Cardiac muscle cell (in vitro differentiated cells and primary cell): ENCODE data around the gene BCAT1. TPM values are rescaled to one million over a fixed set of nuclear protein-coding genes. Genes with fewer than 3 reads are reported as not detected.

Source experiments
- DNase-seq, 2 donors: peaks; one replicate each; pipeline versions ENCODE4 v3.0.0 to v3.0.0-alpha.2; 2010 to 2017; ENCODE audit warnings: low read depth in 1 of 2, low spot score in 1 of 2
- H3K27ac ChIP-seq: fragments of 200-600 bp; sonication (generic); 2 replicates; pipeline ENCODE4 v1.5.1; 2016
- H3K27me3 ChIP-seq: fragments of 200-600 bp; sonication (generic); 2 replicates; pipeline ENCODE4 v1.6.0; 2016; ENCODE audit warnings: control low read depth
- H3K36me3 ChIP-seq: fragments of 200-600 bp; sonication (generic); 2 replicates; pipeline ENCODE4 v1.5.1; 2016; ENCODE audit warnings: control low read depth
- H3K4me1 ChIP-seq: fragments of 200-600 bp; sonication (generic); 2 replicates; pipeline ENCODE4 v1.8.1; 2017; ENCODE audit warnings: low read depth, mild to moderate bottlenecking, mixed run types
- H3K4me3 ChIP-seq: fragments of 200-600 bp; sonication (generic); 2 replicates; pipeline ENCODE4 v1.5.1; 2016; ENCODE audit warnings: mild to moderate bottlenecking
- H3K9me3 ChIP-seq: fragments of 200-600 bp; sonication (generic); 2 replicates; pipeline ENCODE4 v1.5.1; 2017; ENCODE audit warnings: low read depth, mild to moderate bottlenecking, control low read depth
- CTCF ChIP-seq: IDR thresholded peaks from 2 replicates; pipeline ENCODE4 v1.5.1; 2012; ENCODE audit warnings: low read depth, mild to moderate bottlenecking, low read length
- polyA plus RNA-seq: library from polyadenylated mRNA; unstranded; fragments of >200 nt; fragmentation: Nextera tagmentation; extraction: Ambion mirVana; gene quantifications from 2 replicates; pipeline ENCODE4 v1.2.1, GENCODE V29; 2016
- total RNA-seq: library from RNA; depleted of rRNA; stranded (reverse); fragments of >200 nt; gene quantifications from 2 replicates; pipeline ENCODE4 v1.2.3, GENCODE V29; 2016

The BCAT1 gene
- total and polyA plus RNA-seq, 2 experiments from 2014 or later, result 17.8 to 45.3 TPM

- Histone ChIP-seq H3K27me3 (no peaks in the 10 kb centered on the region), H3K36me3 (no peaks in the 10 kb centered on the region), H3K4me1 (no peaks in the 10 kb centered on the region), H3K4me3 (no peak overlapping the region), H3K27ac (no peak overlapping the region), H3K9me3 (no peaks in the 10 kb centered on the region)
- TF ChIP-seq CTCF, result no peak
- peak in 1 of 2 donors; percentile 44 for DNase-seq
Measured at GRCh38 chr12:24760162-24760561, 188.7 kb downstream of the BCAT1 start.

Other genes with a start within 250 kb of the BCAT1 start
- 0.57 and 0.81 TPM in 2 replicates for gene DNAI7, start 246.1 kb upstream of the BCAT1 start, total RNA-seq
- 0.77 and 1.2 TPM in 2 replicates for gene DNAI7, start 246.1 kb upstream of the BCAT1 start, polyA plus RNA-seq
- 20.8 and 35.4 TPM in 2 replicates for gene ETFRF1, start 246.1 kb upstream of the BCAT1 start, total RNA-seq
- 56.9 and 68.5 TPM in 2 replicates for gene ETFRF1, start 246.1 kb upstream of the BCAT1 start, polyA plus RNA-seq